ENCODE data around the gene DGKG. TPM values are rescaled to one million over a fixed set of nuclear protein-coding genes. Genes with fewer than 3 reads are reported as not detected.

The DGKG gene
- total RNA-seq, 1 donor from 2014 or later = 3.9 TPM

DNA sequence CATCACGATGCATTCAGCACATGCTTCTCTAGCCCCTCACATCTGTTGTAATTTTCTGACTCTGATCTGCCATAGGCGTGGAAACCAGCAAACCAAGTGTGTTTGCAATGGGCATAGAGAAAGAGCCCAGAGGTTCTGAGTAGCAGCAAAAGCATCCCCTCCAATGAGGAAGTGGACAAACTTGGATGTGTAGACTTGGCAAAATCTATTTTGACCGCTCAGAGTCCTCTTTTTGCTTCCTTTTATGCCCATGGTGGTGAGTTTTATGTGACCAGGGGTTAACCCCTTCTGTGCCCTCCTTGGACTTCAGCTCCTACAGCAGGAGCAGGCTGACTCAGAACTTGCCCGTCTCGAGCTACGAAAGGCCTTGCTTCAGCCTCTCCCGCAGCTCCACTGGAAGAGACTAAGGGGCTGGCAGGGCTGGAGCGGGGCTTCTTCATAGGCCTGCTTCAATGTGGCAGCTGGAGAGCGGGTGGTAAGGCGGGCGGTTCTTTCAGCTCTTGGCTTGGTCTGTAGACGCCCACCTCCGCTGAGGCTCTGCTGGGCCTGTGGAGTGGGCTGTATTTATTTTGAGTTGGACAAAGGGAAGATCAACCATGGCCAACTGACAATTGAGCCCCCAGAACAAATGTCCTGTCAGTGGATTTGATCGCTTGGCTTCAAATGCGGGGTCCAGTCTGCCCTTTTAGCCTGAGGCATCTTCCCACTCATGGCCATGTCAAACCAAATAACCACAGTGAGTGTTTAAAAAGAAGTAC lies 246.6 kb downstream of the DGKG start:
- TF ChIP-seq, protein P1, sequence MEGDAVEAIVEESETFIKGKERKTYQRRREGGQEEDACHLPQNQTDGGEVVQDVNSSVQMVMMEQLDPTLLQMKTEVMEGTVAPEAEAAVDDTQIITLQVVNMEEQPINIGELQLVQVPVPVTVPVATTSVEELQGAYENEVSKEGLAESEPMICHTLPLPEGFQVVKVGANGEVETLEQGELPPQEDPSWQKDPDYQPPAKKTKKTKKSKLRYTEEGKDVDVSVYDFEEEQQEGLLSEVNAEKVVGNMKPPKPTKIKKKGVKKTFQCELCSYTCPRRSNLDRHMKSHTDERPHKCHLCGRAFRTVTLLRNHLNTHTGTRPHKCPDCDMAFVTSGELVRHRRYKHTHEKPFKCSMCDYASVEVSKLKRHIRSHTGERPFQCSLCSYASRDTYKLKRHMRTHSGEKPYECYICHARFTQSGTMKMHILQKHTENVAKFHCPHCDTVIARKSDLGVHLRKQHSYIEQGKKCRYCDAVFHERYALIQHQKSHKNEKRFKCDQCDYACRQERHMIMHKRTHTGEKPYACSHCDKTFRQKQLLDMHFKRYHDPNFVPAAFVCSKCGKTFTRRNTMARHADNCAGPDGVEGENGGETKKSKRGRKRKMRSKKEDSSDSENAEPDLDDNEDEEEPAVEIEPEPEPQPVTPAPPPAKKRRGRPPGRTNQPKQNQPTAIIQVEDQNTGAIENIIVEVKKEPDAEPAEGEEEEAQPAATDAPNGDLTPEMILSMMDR (IDR thresholded peaks at IDR 0.05) = no peak
- Mint-ChIP-seq H3K4me3 (no peak overlapping the region), H3K27me3 (peaks cover 71% of the 10 kb centered on the region), H3K9me3 (no peaks in the 10 kb centered on the region), H3K36me3 (ENCODE audit: low read depth) (no peaks in the 10 kb centered on the region), H3K27ac (no peak overlapping the region), H3K4me1 (peaks cover 10% of the 10 kb centered on the region)
- intact Hi-C loops (cut with micrococcal nuclease) = no loop called here
- ChIA-PET CTCF (no interaction called here), POLR2A (no interaction called here)
- ATAC-seq (ENCODE audit: low read depth) (no peak), DNase-seq (no peak)

DNA sequence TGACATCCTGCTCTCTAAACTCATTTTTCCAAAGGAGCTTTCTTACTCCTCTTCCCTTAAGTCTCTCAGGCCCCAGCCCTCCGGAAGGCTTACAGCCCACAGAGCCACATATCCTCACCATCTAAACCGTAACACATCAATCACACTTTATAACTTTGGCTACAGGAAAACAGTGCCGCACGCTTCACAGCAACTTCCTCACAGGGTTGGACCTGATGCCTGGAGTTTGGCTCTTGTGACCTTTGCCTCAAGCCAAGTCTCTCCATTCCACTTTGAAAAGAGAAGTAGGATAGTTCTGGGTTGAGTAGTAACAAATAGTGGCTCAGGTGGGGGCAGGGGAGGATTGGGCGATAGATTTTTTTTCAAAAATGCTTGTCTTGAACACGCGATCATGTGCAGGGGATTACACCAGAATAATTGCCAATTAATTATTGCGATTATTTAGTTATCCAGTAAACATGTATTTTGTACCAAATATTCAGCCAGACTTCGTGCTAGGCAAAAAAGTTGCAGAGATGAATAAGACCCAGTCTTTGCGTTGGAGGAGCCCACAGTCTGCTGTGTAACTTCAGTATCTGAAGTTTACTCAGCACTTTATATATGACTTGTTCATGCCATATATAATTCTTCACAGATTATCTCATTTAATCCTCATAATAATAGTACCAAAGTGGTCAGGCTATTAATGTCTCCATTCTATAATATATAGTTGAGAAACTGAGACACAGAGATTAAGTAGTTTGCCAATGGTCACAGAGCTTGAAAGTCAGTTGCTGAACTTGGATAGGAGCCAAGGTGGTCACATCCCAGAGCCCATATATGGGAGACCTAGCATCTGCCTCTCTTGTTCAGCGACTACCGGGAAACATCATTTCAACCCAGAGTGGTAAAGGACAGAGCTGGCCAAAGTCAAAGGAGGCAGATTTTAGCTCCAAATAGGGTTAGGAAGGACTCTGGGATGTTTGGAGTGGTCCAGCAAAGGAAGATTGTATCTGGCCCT lies 250.8 kb downstream of the DGKG start:
- ATAC-seq (ENCODE audit: low read depth) (no peak), DNase-seq (no peak)
- intact Hi-C loops (cut with micrococcal nuclease) = no loop called here
- Mint-ChIP-seq H3K4me3 (peak overlapping the region; percentile 64), H3K27ac (no peak overlapping the region), H3K27me3 (peaks cover 55% of the 10 kb centered on the region), H3K9me3 (no peaks in the 10 kb centered on the region), H3K36me3 (ENCODE audit: low read depth) (no peaks in the 10 kb centered on the region), H3K4me1 (peaks cover 35% of the 10 kb centered on the region)
- ChIA-PET CTCF (interaction anchor here (1.4 kb wide), 1 partner anchor 13 kb away, joined by 4 read pairs; no protein-coding TSS in a partner anchor), POLR2A (interaction anchor here (3.4 kb wide), 1 partner anchor 672 kb away, joined by 13 read pairs; the partner anchor contains the start of gene EIF4A2)
- TF ChIP-seq, protein P1 (IDR thresholded peaks at IDR 0.05) = no peak

DNA sequence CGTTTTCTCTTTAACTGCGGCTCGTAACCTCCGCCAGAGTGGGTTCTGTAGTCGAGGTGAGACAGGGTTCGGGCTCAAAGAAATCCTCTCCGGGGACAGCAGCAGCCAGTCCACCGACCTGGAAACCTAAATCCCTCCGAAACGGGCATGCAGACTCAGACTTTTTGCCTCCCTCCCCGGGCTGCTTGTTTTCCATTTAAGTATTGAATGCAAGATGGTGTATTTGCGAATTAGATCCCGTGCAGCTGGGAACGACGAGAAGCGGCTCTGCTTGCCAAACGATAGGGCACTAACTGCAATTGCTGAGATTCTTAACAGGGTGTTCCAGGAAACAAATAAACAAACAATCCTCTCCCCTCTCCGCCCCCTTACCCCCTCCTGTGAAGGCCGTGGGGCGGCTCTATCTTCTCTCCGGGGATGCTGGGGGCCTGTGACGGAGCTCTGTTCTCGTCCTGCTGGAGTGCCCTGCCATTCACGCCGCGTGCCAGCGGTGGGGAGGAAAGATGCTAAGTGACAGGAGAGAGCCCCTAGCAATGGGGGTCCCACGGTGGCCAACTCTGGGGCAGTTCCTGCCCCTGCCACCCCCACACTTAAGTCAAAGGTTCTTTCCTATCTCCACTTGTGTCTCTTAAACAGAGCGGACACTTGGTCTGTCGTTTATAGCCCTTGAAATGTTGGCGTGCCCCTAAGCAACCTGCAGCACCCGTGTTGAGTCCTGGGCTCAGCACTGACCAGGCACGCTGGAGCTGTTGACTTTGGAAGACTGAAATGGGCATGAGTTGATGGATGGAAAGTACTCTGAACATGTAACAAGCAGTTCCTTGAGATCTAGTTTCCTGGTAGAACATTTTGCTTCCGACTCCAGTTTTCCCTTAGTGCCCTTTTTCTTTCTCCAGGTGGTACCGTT lies 251.9 kb downstream of the DGKG start:
- TF ChIP-seq, protein P1 (IDR thresholded peaks at IDR 0.05) = no peak
- Mint-ChIP-seq H3K27ac (no peak overlapping the region), H3K4me3 (peak overlapping the region; percentile 95), H3K9me3 (no peaks in the 10 kb centered on the region), H3K4me1 (peaks cover 35% of the 10 kb centered on the region), H3K36me3 (ENCODE audit: low read depth) (no peaks in the 10 kb centered on the region), H3K27me3 (peaks cover 47% of the 10 kb centered on the region)
- ATAC-seq (ENCODE audit: low read depth) = no peak
- intact Hi-C loops (cut with micrococcal nuclease) = loop anchor here (1.0 to 5.0 kb wide), 10 partner anchors 43 to 717 kb away; partner anchors contain the start of genes EIF4A2, TBCCD1, TMEM41A and TRA2B
- peak; percentile 19 for DNase-seq
- POLR2A ChIA-PET = interaction anchor here (0.7 to 3.4 kb wide), 6 partner anchors 42 to 673 kb away, joined by 3 to 22 read pairs (median 6); partner anchors contain the start of genes DNAJB11, EIF4A2 and TRA2B
- CTCF ChIA-PET = interaction anchor here (1.3 kb wide), 1 partner anchor 42 kb away, joined by 3 read pairs; no protein-coding TSS in a partner anchor

DNA sequence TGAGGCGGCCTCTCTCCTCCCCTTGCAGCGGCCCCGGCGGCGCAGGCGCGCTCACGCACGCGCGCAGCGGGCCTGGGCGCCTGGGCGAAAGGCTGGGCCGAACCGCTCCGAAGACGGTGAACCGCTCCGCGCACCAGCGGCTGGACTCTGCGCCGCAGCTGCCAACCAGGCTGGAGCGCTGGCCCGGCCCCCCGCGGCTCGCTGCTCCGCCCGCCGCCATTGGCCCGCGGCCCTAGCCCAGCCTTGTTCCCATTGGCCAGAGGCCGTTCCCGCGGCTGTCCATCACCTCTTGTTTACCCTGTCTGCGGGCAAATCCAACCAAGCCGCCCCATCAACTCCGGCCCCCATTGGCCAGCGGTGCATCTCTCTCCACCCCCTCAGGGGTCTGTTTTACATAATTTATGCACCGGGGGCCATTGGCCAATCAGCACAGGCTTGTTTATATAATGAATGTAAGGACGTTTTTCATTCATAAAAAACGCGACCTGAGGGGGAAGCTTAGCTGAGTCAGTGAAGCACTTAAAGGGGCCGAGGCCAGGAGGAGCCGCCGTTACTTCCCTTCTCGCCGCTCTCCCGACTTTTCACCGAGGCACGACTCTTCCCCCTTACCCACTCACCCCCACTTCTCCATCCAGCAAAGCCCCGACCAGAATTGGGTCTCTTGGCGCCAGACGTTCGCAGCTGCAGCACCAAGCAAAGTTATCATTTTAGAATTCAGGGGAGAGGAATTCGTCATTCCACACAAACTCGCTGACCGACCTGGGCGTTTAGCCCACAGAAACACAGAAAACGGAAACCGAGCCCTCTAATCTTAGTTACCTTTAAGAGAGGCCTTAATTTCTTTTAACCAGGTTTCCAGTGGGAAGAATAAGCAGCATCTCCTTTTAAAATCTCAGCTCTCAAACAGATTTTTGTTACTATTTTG lies 252.8 kb downstream of the DGKG start, which contains the start of gene ETV5:
ETV5 (minus strand) TSS at position 149 of the 925 bp plus-strand sequence. CDS start 3,221 bp downstream, outside the sequence.
- peaks cover 42% of the 10 kb centered on the region for H3K27me3 Mint-ChIP-seq
- H3K4me1 Mint-ChIP-seq = peaks cover 35% of the 10 kb centered on the region
- intact Hi-C loops (cut with micrococcal nuclease) = loop anchor here (1.0 to 5.0 kb wide), 10 partner anchors 44 to 718 kb away; partner anchors contain the start of genes EIF4A2, TBCCD1, TMEM41A and TRA2B
- H3K9me3 Mint-ChIP-seq = no peaks in the 10 kb centered on the region
- TF ChIP-seq, protein P1 (IDR thresholded peaks at IDR 0.05) = no peak
- DNase-seq (peak; percentile 85), ATAC-seq (ENCODE audit: low read depth) (peak; percentile 95)
- H3K27ac Mint-ChIP-seq = peak within 1 kb of the TSS; percentile 80
- ChIA-PET POLR2A (interaction anchor here (1.4 to 3.4 kb wide), 6 partner anchors 43 to 674 kb away, joined by 5 to 22 read pairs (median 8); partner anchors contain the start of genes DNAJB11, EIF4A2 and TRA2B), CTCF (interaction anchor here (0.9 to 1.3 kb wide), 3 partner anchors 43 to 431 kb away, joined by 3 to 6 read pairs (median 3); no protein-coding TSS in a partner anchor)
- H3K36me3 Mint-ChIP-seq (ENCODE audit: low read depth) = no peaks in the 10 kb centered on the region
- peak within 1 kb of the TSS; percentile 95 for H3K4me3 Mint-ChIP-seq

Measured in activated B cell treated with CpG ODN at 0.5 μM for 24 hours (primary cell).